Measurements from ENCODE around the gene NTSR1.

The NTSR1 gene

DNA sequence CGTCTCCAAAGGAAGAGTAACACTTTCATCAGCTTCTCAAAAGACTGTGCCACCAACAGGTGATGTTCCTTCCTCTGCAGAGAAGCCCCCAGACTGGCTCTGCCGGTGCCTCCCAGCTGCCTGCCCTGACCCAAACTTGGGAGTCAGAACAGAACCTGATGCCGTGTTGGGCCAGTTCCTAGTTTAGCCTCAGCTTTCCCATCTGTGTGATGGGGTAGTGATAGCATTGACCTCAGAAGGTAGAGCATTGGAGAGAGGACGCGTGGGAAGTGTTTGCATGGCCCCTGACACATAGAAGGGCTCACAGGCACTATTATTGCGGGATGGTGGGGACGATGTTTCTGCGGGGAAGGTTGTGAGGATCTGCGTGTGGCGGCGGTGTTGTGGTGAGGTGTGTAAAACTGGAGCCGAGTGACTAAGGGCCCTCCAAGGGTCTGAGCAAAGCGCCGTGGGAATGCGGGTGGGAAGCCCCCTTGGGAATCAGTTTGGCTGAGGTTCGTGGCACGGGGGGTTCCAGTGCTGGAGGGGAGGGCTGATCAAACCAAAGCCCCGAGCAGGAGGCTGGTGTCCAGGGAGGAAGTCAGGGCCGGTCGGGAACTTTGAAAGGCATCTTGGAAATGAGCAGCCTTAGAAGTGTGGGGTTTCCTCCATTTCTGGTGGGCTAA lies 1.7 kb downstream of the NTSR1 start:
- DNase-seq: no peak

DNA sequence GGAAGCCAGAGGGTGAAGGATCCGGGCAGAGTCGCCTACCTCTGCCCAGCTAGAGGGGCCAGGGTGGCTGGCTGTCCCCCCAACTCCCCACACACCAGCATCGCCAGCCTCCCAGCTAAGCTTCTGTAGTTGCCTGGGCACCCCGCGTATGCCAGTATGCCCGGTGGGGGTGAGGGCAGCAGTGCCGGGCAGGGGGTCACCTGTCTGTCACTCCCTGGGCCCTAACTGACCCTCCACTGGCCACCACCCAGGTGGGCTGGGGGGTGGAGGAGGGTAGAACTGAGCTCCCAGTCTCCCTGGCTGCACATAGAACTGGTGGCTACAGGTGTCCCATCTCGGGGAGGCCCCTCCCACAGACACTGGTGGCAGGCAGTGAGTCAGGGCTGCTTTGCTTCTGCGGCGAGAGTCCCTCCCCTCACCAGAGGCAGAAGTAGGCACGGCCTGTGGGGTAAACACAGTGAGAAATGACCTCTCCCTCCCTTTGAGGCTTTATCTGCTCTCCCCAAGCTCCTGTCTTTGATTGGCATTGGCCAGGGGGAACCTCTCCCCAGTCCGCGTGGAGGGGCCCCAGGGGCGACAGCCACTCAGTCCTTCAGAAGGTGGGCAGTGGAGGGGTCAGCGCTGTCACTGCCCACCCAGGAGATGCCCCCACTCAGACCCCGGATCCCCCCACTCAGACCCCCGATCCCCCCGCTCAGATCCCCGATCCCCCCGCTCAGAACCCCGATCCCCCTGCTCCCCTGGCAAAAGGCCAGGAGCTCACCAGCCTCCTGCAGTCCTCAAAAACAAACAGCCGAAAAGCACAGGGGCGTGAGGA lies 2.5 kb downstream of the NTSR1 start:
- no peak for DNase-seq

DNA sequence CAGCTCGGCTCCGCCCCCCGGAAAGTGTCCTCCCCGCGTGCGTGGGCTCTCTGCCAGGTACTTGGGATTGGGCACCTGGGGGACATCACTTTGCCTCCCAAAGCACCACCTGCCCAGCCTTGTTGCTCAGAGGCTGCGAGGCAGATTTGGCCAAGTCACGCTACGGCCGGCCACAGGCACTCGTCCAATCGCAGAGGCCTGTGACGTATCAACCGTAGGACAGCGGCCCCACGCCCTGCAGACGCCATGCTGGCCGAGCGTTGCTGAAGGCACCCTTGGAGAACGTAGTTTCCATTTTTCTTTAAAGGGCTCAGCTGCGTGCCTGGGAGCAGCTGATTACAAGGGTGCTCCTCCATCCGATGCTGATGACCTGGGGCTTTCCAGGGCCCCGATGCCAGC lies 3.1 kb downstream of the NTSR1 start:
- DNase-seq: no peak

DNA sequence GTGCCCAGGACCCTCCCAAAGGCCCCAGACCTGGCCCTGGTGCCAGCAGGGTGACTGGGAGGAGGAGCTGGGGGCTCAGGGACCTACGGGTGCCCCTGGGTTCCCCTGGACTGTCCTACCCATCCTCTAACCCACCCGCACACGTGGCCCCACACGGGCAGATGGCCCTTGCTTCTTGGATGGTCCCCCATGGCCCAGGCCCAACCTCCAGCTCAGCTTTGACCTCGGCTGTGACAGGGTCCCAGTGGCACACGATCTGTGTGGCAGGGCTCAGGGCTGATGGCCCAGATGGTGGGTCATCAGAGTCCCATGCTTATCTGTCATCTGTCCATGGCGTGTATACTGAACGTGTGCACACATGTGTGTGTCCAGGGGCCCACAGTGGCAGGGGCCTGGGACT lies 4.0 kb downstream of the NTSR1 start:
- no peak for DNase-seq

DNA sequence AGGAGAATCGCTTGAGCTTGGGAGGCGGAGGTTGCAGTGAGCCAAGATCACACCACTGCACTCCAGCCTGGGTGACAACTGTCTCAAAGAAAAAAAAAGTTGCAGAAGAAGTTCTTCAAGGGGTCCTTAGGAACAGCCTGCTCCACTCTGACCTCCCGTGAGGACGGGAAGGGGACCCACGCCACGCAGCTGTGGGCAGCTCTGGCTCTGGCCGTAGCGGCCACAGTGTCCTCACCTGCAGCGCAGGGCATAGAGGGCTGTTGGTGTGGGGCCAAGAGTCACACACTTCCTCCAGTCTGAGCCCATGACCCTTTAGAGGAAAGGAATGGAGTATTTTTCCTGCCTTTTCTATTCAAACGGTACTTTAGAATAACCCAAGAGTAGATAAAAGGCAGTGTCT lies 5.4 kb downstream of the NTSR1 start:
- no peak for DNase-seq

DNA sequence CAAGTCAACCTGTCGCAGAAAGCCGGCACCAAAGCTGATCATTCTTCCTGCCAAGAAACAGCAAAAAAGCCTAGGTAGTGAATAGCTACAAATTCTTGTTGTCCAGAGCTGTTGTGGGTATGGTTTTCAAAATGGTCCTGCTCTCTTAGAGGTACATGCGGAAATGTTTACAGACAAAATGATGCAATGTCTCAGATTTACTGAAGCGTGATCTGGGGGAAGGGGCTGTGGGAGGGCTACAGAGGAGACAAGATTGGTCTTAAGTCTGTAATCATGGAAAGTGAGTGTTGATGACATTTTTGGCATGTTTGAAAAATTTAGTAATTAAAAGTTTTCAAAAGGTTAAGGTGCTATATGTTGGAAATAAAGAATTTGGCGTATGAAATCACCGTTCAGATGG lies 6.2 kb downstream of the NTSR1 start:
- no peak for DNase-seq

DNA sequence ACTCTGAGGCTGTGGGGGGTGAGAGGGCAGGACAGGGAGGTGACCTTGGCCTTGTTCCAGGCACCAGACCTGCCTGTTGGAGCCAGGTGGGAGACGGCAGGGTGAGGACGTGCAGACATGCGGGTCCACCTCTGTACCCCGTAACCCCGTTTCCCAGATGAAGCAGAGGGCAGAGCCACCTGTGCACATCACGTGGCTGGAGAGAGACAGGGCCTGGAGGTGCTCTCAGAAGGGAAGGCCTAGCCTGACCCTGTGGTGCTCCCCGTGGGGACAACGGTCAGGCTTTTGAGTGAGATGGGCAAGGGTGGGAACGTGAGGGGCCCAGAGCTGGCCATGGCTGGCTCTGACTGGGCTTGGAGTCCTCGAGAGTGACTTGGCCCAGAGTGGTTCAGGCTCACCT lies 6.6 kb downstream of the NTSR1 start:
- DNase-seq: no peak

DNA sequence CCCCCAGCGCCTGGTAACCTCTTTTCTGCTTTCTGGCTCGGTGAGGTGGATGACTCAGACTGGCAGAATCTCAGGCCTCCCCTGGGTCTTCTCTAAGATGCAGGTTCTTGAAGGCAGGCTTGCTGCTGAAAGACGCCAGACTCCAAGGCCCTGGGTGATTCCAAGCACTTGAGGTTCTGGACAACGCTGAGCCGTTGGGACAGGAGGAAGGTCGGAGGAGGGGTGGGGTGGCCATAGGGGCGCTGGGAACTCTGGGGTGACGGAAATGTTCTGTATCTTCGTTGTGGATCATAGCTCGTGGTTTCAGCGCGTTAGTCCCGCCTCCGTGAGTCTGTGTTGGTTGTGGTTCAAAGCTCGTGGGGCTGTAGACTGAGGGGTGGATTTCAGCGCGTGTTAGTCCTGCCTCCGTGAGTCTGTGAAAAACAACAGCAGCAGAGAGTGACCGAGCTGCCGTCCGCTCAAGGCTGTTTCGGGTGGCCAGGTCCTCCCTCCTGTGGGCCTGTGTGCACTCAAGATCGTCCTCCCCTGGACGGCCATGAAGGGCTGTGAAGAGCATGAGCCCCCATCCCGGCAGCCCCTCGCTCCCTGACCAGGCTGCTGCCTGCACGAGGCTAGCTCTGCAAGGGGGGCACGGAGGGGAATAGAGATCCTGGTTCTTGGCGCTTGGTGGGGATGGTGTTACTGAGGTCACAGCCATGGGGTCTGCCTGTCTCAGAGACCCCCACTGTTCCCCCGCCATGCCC lies 7.7 kb downstream of the NTSR1 start:
- DNase-seq: peak; percentile 20

DNA sequence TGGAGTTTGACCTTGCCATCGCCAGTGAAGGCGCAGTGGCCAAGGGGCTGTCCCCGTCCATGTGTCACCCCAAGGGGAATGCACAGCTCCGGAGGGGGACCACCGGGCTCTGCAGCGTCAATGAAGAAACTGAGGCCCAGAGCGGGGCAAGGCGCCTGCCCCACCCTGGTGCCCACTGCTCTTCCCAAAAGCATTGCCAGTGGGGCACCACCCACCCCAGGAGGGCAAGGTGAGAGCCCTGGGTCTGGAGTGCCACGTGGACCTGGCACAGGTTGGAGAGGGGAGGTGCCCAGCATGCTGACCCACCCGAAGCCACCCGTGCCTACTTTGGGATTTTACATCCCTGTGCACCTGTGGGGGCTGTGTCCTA lies 8.3 kb downstream of the NTSR1 start:
- DNase-seq: no peak

DNA sequence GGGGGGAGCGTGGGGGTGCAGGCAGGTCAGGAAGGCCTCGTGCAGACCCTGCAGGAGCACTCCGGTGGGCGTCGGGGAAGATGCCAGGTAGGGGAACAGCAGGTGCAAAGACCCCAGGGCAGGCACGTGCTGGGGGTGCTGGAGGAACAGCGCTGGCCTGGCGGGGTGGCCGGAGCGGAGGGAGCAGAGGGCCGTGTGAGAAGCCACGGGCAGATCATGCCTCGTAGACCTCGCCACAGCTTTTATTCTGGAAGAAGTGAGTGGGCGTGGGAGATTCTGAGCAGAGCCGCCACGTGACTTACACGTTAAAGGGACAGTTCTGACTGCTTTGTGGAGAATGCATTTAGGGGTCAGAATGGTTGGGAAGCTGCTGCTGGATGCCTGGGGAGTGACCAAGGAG lies 9.3 kb downstream of the NTSR1 start:
- no peak for DNase-seq

DNA sequence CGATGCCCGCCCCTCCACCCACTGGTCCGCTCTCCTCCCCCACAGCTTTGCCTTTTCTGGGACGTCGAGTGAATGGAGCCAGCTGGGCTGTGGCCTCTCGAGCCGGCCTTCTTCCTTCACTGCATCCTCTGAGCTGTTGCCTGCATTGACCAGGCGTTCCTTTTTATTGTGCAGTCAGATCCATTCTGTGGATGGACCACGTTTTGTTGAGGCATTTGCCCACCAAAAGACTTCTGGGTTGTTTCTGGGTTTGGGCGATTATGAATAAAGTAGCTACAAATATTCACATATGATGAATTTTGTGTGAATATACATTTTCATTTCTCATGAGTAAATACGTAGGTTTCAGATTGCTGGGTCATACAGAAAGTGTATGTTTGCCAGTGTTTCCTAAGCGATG lies 9.9 kb downstream of the NTSR1 start:
- DNase-seq: no peak

DNA sequence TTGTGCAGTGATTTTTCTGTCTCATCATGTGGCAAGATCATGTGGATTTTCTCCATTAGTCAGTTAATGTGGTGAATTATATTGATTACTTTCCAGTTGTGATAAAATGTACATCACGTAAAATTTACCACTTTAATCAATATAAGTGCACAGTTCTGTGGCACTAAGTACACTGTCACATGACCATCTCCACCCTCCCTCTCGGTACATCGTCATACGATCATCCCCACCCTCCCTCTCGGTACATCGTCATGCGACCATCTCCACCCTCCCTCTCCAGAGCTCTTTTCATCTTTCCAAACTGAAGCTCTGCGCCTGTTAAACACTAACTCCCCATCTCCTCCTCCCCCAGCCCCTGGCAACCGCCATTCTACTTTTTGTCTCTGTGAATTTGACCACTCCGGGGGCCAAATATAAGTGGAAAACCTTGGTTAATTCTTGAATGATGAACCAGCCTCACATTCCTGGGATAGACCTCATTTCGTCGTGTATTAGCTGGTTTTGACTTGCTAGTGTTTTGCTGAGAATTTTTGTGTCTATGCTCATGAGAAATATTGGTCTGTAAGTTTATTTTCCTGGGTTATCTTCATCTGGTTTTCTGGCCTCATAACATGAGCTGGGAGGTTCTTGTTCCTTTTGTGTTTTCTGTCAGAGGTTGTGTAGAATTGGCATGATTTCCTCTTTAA lies 10.8 kb downstream of the NTSR1 start:
- DNase-seq: no peak

DNA sequence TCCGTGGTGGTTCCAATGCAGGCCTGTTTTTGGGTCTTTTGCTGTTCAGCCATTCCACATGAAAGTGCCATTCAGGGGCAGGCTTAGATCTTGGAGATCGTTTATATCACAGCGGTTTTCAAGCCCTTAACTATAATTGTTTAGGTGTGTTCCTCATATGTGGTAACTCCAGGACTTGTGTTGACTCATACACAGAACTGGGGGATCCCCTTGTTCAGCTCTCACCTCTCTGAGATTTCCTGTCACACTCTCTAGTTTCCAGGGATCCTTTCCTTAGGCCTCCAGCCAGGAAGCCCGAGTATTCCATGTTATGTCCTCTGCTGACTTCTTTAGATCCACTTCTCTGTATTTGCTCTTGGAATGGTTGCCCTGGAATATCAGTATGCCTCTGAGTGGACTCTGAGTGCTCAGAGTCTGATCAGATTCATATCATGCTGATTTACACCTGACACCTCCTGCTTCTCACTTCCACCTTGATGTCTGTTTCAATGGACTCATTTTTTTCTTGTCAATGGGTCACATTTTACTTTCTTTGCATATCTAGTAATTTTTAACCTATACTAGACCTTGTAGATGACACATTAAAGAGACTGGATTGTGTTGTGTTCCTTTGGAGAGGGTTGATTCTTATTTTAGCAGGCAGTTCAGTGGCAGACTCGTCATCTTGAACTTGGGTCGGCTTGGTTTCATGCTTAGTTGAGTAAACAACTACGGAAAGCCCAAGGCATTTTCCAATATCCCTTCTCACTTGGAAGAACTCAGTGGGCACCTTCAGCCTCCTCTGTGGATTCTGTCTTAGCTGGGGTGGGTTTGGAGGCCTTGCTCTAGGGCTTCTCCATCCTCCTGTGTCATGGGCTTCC lies 13.1 kb downstream of the NTSR1 start:
- DNase-seq: no peak

DNA sequence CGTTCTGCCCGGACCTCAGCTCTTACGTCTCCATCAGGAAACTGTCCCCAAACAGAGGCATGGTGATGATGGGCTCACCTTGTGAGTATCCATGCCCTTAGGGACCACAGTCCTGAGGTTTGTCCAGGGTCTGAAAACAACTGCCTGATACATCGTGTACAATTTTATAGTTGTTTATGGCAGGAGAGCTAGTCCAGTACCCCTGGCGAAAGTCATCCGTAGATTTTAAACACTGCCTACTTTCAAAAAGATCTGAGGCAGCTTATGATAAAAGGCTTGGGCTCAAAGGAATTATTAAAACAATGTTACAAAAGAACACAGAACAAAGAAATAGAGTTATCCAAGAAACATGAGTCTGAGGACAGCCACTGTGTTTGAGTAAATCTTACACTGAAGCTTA lies 14.0 kb downstream of the NTSR1 start:
- no peak for DNase-seq

DNA sequence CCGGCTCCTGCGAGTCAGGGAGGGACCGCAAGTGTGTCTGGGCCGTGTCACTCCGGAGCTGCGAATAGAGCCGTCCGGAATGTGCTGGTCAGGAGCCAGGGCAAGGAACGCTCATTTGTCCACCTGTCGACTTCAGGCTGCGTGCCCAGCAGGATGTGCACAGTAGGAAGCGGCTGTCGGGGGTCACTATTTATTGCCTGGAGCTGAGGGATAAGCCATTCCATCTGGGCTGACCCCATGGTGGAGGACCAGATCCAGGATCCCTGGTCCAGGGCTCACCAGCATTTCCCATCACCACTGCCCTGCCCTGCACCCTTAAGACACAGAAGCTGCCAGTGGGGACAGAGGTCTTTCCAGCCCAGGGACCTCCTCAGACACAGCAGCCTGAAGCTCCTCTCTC lies 14.7 kb downstream of the NTSR1 start:
- DNase-seq: no peak

DNA sequence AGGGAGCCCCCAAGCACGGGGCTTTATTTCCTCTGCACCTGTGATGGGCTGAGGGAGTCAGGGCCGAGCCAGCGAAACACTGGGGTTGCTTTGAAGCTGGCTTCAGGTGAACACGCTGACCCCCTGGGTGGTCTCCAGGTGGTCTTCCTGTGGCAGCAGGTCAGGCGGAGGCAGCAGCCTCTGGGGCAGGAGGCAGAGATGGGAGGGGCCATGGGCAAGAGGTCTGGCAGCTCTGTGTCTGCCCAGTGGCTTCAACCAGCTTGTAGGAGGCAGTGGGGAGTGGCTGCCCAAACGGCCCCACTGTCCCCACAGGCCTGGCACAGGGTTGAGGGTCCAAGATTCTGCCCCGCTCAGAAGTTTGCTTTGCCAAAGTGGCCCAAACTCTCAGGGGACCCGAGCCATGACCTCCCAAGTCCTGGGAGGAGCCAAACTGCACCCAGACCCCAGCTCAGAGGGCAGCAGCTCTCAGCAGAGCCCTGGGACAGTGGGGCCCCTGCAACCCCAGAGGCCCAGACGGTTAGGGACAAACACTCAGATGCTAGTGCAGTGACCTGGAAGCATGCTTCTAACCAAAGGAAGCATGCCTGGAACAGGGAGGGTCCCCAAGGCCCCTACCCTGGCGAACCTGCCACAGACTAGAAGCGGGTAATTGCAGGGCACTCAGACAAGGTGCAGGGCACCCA lies 15.3 kb downstream of the NTSR1 start:
- DNase-seq: no peak

DNA sequence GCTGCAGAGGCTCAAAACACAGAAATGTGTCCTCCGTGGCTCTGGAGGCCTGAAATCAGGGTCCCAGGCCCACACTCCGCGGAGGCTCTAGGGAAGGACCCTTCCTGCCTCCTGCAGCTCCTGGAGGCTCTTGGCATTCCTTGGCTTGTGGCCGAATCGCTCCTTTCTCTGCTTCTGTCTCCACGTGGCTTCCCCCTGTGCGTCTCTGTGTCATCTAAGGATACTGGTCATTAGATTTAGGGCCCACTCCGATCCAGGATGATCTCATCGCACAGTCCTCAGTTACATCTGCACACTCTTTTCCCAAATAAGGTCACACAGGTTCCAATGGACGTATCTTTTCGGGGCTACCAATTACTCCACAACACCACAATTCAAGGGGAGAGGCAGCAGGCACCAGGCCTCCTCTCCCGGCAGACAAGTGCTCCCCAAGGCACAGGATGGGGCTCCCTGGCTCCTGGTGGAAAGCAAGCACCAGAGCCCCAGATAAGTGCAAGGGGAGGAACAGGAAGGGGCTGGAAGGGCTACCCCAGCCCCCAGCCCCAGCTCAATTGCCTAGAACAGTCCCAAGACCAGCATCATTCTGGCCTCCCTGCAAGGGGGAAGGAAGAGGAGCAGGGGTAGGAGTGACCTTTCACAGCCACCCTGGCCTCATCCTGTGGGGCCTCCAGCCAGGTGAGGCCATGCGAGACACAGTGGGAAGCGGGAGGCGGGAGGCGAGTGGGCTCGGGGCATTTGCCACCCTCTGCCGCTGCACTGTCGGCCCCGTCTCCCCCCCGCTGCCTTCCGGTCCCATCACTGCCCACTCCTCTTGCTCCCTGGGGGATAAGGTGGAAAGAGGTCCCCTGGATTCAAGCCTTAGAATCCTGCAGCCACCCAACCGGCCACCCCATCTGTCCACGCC lies 16.3 kb downstream of the NTSR1 start:
- DNase-seq: no peak

DNA sequence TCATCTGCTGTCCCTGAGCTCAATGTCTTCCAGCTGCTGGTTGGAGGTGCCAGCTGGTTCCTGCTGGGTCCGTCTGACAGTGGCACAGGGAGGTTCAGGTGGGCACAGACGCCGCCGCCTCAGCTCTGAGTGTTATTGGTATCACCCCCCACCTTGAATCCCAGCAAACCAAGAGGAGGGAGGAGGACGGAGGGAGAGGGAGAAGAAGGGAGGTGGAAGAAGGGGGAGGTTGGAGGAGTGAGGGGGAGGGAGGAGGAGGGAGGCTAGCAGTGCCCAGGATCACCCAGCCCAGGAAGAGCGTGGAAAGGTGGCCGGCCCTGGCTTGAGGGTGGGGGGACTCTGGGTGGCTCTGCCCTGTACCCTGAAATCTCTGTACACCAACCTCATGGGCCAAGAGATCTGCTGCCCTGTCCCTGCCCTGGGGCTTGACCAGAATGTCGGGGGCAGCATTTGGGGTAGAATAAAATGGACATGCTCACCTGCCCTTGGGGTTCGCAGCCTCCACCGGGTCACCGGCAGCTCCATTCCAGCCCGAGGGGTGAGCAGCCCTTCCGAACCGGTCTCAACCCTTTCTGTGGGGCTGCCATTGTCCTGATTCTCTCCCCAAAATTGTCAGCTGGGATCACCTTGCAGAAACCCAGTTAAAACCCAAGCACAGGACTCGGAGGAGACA lies 17.1 kb downstream of the NTSR1 start:
- DNase-seq: no peak

DNA sequence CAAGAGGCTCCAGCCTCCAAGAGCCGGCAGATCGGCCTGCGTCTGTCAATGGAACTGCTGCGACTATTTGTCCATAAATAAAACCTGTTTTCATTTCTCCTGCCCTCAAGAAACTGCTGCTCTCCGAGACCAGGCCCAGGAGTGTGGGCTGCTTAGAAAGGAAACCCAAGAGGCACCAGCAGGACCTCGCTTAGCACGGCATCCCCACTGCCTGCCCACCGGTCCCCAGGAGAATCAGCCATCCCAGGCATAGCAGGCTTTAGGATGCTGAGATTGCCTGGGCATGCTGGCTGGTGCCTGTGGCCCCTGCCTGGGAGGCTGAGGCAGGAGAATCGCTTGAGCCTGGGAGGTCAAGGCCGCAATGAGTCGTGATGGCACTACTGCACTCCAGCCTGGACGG lies 17.6 kb downstream of the NTSR1 start:
- DNase-seq: no peak
